Effector memory CD8-positive, alpha-beta T cell (primary cell): ENCODE measurements around the gene ZNF423.

Source experiments
- ATAC-seq: fragments of 150-1000 bp; cut with Tn5 transposase; replicated peaks from 2 replicates; pipeline ENCODE4 v1.10.0; 2021; ENCODE audit warnings: mild to moderate bottlenecking, moderate library complexity
- DNase-seq, 3 experiments: peaks; one replicate each; pipeline ENCODE4 v3.0.0; 2021
- H3K27ac Mint-ChIP-seq, 2 donors: one replicate each; pipeline ENCODE4 v1.8.0; 2022; ENCODE audit warnings: mild to moderate bottlenecking in 2 of 2, mixed read lengths in 2 of 2, moderate library complexity in 2 of 2
- H3K27me3 Mint-ChIP-seq, 2 donors: one replicate each; pipeline ENCODE4 v1.8.0; 2022; ENCODE audit warnings: mixed read lengths in 2 of 2
- H3K36me3 Mint-ChIP-seq: one replicate; pipeline ENCODE4 v1.8.0; 2022; ENCODE audit warnings: mild to moderate bottlenecking, moderate library complexity, mixed read lengths; ENCODE audit not compliant: insufficient read depth
- H3K4me1 Mint-ChIP-seq, 2 donors: one replicate each; pipeline ENCODE4 v1.8.0; 2022; ENCODE audit warnings: low read depth in 2 of 2, mixed read lengths in 2 of 2
- H3K4me3 Mint-ChIP-seq, 2 donors: one replicate each; pipeline ENCODE4 v1.8.0; 2022; ENCODE audit warnings: mild to moderate bottlenecking in 2 of 2, mixed read lengths in 2 of 2, moderate library complexity in 2 of 2
- H3K9me3 Mint-ChIP-seq, 2 donors: one replicate each; pipeline ENCODE4 v1.8.0; 2022; ENCODE audit warnings: mixed read lengths in 2 of 2

ZNF423 gene

GRCh38 chr16:49738832-49739231, 117.1 kb downstream of the ZNF423 start:
- no peaks in the 10 kb centered on the region for H3K9me3 Mint-ChIP-seq
- H3K36me3 Mint-ChIP-seq, result no peaks in the 10 kb centered on the region
- H3K4me1 Mint-ChIP-seq, result no peaks in the 10 kb centered on the region
- peaks cover 0 to 12% of the 10 kb centered on the region in 2 donors for H3K27me3 Mint-ChIP-seq
- ATAC-seq (no peak), DNase-seq (no peak)
- no peak overlapping the region for H3K4me3 Mint-ChIP-seq
- no peak overlapping the region for H3K27ac Mint-ChIP-seq

- Mint-ChIP-seq H3K27me3 (peaks cover 0 to 12% of the 10 kb centered on the region in 2 donors), H3K27ac (no peak overlapping the region), H3K4me1 (no peaks in the 10 kb centered on the region), H3K9me3 (no peaks in the 10 kb centered on the region), H3K4me3 (no peak overlapping the region), H3K36me3 (no peaks in the 10 kb centered on the region)
- no peak for ATAC-seq
- no peak for DNase-seq
These were observed 117.9 kb downstream of the ZNF423 start for GRCh38 chr16:49738001-49738400.

GRCh38 chr16:49737541-49737940, 118.4 kb downstream of the ZNF423 start:
- Mint-ChIP-seq H3K36me3 (no peaks in the 10 kb centered on the region), H3K4me3 (no peak overlapping the region)

GRCh38 chr16:49734331-49734730, 121.6 kb downstream of the ZNF423 start:
- ATAC-seq, result no peak
- no peaks in the 10 kb centered on the region for H3K4me1 Mint-ChIP-seq
- no peak for DNase-seq
- peaks cover 0 to 6% of the 10 kb centered on the region in 2 donors for H3K9me3 Mint-ChIP-seq
- H3K27ac Mint-ChIP-seq, result no peak overlapping the region
- H3K36me3 Mint-ChIP-seq, result no peaks in the 10 kb centered on the region
- H3K4me3 Mint-ChIP-seq, result no peak overlapping the region
- peaks cover 7 to 8% of the 10 kb centered on the region in 2 donors for H3K27me3 Mint-ChIP-seq

More at GRCh38 chr16:49737541-49737940, 118.4 kb downstream of the ZNF423 start:
- DNase-seq (no peak), ATAC-seq (no peak)
- H3K4me1 Mint-ChIP-seq, result no peaks in the 10 kb centered on the region
- H3K27ac Mint-ChIP-seq, result no peak overlapping the region
- H3K9me3 Mint-ChIP-seq, result no peaks in the 10 kb centered on the region
- H3K27me3 Mint-ChIP-seq, result peaks cover 2 to 9% of the 10 kb centered on the region in 2 donors

GRCh38 chr16:49733313-49734009, 122.5 kb downstream of the ZNF423 start:
- H3K4me3 Mint-ChIP-seq, result no peak overlapping the region
- H3K9me3 Mint-ChIP-seq, result peaks cover 0 to 6% of the 10 kb centered on the region in 2 donors
- H3K4me1 Mint-ChIP-seq, result no peaks in the 10 kb centered on the region
- no peak for DNase-seq
- H3K27ac Mint-ChIP-seq, result no peak overlapping the region
- peaks cover 7 to 8% of the 10 kb centered on the region in 2 donors for H3K27me3 Mint-ChIP-seq
- no peaks in the 10 kb centered on the region for H3K36me3 Mint-ChIP-seq
- ATAC-seq, result no peak

GRCh38 chr16:49731911-49732310, 124.0 kb downstream of the ZNF423 start:
- no peak for ATAC-seq
- no peak for DNase-seq
- H3K9me3 Mint-ChIP-seq, result peaks cover 0 to 6% of the 10 kb centered on the region in 2 donors
- no peaks in the 10 kb centered on the region for H3K4me1 Mint-ChIP-seq
- H3K27me3 Mint-ChIP-seq, result peaks cover 7 to 17% of the 10 kb centered on the region in 2 donors
- H3K4me3 Mint-ChIP-seq, result no peak overlapping the region
- H3K27ac Mint-ChIP-seq, result no peak overlapping the region
- H3K36me3 Mint-ChIP-seq, result no peaks in the 10 kb centered on the region

GRCh38 chr16:49730772-49731171, 125.1 kb downstream of the ZNF423 start:
- ATAC-seq (no peak), DNase-seq (no peak)
- Mint-ChIP-seq H3K4me3 (no peak overlapping the region), H3K9me3 (peaks cover 0 to 6% of the 10 kb centered on the region in 2 donors), H3K27me3 (peaks cover 7 to 23% of the 10 kb centered on the region in 2 donors), H3K27ac (no peak overlapping the region), H3K4me1 (no peaks in the 10 kb centered on the region), H3K36me3 (no peaks in the 10 kb centered on the region)

- Mint-ChIP-seq H3K27ac (no peak overlapping the region), H3K4me1 (no peaks in the 10 kb centered on the region), H3K4me3 (no peak overlapping the region), H3K9me3 (peaks cover 0 to 6% of the 10 kb centered on the region in 2 donors), H3K27me3 (peaks cover 11 to 23% of the 10 kb centered on the region in 2 donors), H3K36me3 (no peaks in the 10 kb centered on the region)
- DNase-seq (no peak), ATAC-seq (no peak)
These were observed 128.3 kb downstream of the ZNF423 start for GRCh38 chr16:49727611-49728010.

- H3K4me3 Mint-ChIP-seq, result no peak overlapping the region
- H3K9me3 Mint-ChIP-seq, result peaks cover 0 to 6% of the 10 kb centered on the region in 2 donors
- ATAC-seq (no peak), DNase-seq (no peak)
- no peaks in the 10 kb centered on the region for H3K36me3 Mint-ChIP-seq
- H3K4me1 Mint-ChIP-seq, result no peaks in the 10 kb centered on the region
- peaks cover 5 to 24% of the 10 kb centered on the region in 2 donors for H3K27me3 Mint-ChIP-seq
- H3K27ac Mint-ChIP-seq, result no peak overlapping the region
These were observed 129.8 kb downstream of the ZNF423 start for GRCh38 chr16:49726155-49726554.

- Mint-ChIP-seq H3K4me1 (no peaks in the 10 kb centered on the region), H3K4me3 (no peak overlapping the region), H3K27me3 (peaks cover 5 to 29% of the 10 kb centered on the region in 2 donors), H3K9me3 (peaks cover 0 to 2% of the 10 kb centered on the region in 2 donors), H3K27ac (no peak overlapping the region), H3K36me3 (no peaks in the 10 kb centered on the region)
- DNase-seq (no peak), ATAC-seq (no peak)
These were observed 130.3 kb downstream of the ZNF423 start for GRCh38 chr16:49725651-49726050.

GRCh38 chr16:49724774-49725173, 131.1 kb downstream of the ZNF423 start:
- peaks cover 5 to 24% of the 10 kb centered on the region in 2 donors for H3K27me3 Mint-ChIP-seq
- no peak for DNase-seq
- ATAC-seq, result no peak
- H3K9me3 Mint-ChIP-seq, result no peaks in the 10 kb centered on the region
- H3K36me3 Mint-ChIP-seq, result no peaks in the 10 kb centered on the region
- no peaks in the 10 kb centered on the region for H3K4me1 Mint-ChIP-seq
- H3K27ac Mint-ChIP-seq, result no peak overlapping the region
- no peak overlapping the region for H3K4me3 Mint-ChIP-seq

- ATAC-seq, result no peak
- no peak overlapping the region for H3K27ac Mint-ChIP-seq
- no peaks in the 10 kb centered on the region for H3K9me3 Mint-ChIP-seq
- DNase-seq, result no peak
- no peak overlapping the region for H3K4me3 Mint-ChIP-seq
- no peaks in the 10 kb centered on the region for H3K36me3 Mint-ChIP-seq
- H3K4me1 Mint-ChIP-seq, result no peaks in the 10 kb centered on the region
- peaks cover 5 to 23% of the 10 kb centered on the region in 2 donors for H3K27me3 Mint-ChIP-seq
These were observed 132.6 kb downstream of the ZNF423 start for GRCh38 chr16:49723310-49723709.

GRCh38 chr16:49720225-49720624, 135.7 kb downstream of the ZNF423 start:
- no peaks in the 10 kb centered on the region for H3K9me3 Mint-ChIP-seq
- H3K27ac Mint-ChIP-seq, result no peak overlapping the region
- peaks cover 5 to 8% of the 10 kb centered on the region in 2 donors for H3K27me3 Mint-ChIP-seq
- H3K4me1 Mint-ChIP-seq, result no peaks in the 10 kb centered on the region
- DNase-seq (no peak), ATAC-seq (no peak)
- no peak overlapping the region for H3K4me3 Mint-ChIP-seq
- no peaks in the 10 kb centered on the region for H3K36me3 Mint-ChIP-seq

- H3K36me3 Mint-ChIP-seq, result no peaks in the 10 kb centered on the region
- no peak overlapping the region for H3K4me3 Mint-ChIP-seq
- H3K27ac Mint-ChIP-seq, result no peak overlapping the region
- H3K9me3 Mint-ChIP-seq, result no peaks in the 10 kb centered on the region
- H3K27me3 Mint-ChIP-seq, result peaks cover 0 to 8% of the 10 kb centered on the region in 2 donors
- no peaks in the 10 kb centered on the region for H3K4me1 Mint-ChIP-seq
- ATAC-seq (no peak), DNase-seq (no peak)
These were observed 138.2 kb downstream of the ZNF423 start for GRCh38 chr16:49717689-49718088.
